A673 (cell line): ENCODE data around the gene HOXD1.

Experiments
- EZH2 ChIP-seq: fragments of 200-600 bp; sonication (generic); IDR thresholded peaks from 2 replicates; pipeline ENCODE4 v1.6.1; 2017; ENCODE audit warnings: borderline replicate concordance, low read depth, mild to moderate bottlenecking, mixed read lengths, antibody characterized with exemption, low read length; ENCODE audit not compliant: poor library complexity, severe bottlenecking
- TF ChIP-seq, protein P1 (sequence below): fragments of 300-800, 200-600 bp; sonication (generic); conservative IDR thresholded peaks from 2 replicates; pipeline ENCODE4 v1.5.1; 2017; ENCODE audit warnings: low read depth, mild to moderate bottlenecking, antibody characterized with exemption, low read length, moderate library complexity, mixed read lengths

GRCh38 chr2:176178038-176178756, 10.3 kb upstream of the HOXD1 start:
- TF ChIP-seq, protein P1, sequence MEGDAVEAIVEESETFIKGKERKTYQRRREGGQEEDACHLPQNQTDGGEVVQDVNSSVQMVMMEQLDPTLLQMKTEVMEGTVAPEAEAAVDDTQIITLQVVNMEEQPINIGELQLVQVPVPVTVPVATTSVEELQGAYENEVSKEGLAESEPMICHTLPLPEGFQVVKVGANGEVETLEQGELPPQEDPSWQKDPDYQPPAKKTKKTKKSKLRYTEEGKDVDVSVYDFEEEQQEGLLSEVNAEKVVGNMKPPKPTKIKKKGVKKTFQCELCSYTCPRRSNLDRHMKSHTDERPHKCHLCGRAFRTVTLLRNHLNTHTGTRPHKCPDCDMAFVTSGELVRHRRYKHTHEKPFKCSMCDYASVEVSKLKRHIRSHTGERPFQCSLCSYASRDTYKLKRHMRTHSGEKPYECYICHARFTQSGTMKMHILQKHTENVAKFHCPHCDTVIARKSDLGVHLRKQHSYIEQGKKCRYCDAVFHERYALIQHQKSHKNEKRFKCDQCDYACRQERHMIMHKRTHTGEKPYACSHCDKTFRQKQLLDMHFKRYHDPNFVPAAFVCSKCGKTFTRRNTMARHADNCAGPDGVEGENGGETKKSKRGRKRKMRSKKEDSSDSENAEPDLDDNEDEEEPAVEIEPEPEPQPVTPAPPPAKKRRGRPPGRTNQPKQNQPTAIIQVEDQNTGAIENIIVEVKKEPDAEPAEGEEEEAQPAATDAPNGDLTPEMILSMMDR = no peak
- TF ChIP-seq EZH2 = no peak
